ENCODE measurements around the gene MYO5A. TPM values are rescaled to one million over a fixed set of nuclear protein-coding genes. Genes with fewer than 3 reads are reported as not detected.

Gene MYO5A
- total RNA-seq, 1 experiment from 2014 or later = 29.2 TPM

- TF ChIP-seq ZNF512 (CRISPR knock-in tag; IDR thresholded peaks at IDR 0.05; ENCODE audit: borderline replicate concordance) = no peak
These were observed 134.6 kb downstream of the MYO5A start (continued) for GRCh38 chr15:52394118-52394517.

- H3K4me3 Mint-ChIP-seq = peak overlapping the region; percentile 38
- peaks cover 67% of the 10 kb centered on the region for H3K4me1 Mint-ChIP-seq
- POLR2A ChIA-PET = interaction anchor here (0.6 kb wide), 1 partner anchor 28 kb away, joined by 3 read pairs; no protein-coding TSS in a partner anchor
- peak; percentile 91 for ATAC-seq
- no peaks in the 10 kb centered on the region for H3K27me3 Mint-ChIP-seq (ENCODE audit: low read depth)
- peaks cover 8% of the 10 kb centered on the region for H3K36me3 Mint-ChIP-seq
- H3K27ac Mint-ChIP-seq = peak overlapping the region; percentile 97
- H3K9me3 Mint-ChIP-seq = no peaks in the 10 kb centered on the region
- DNase-seq (ENCODE audit: low spot score) = peak; percentile 53
- CTCF ChIA-PET = interaction anchor here (1.0 kb wide), 2 partner anchors 136 to 165 kb away, joined by 5 to 10 read pairs; no protein-coding TSS in a partner anchor
- TF ChIP-seq NR2C2 (CRISPR knock-in tag; IDR thresholded peaks at IDR 0.05) (no peak), TEAD4 (CRISPR knock-in tag; IDR thresholded peaks at IDR 0.05) (peak; percentile 49; the same call in 1 of the 2 replicates), ZNF423 (CRISPR knock-in tag; IDR thresholded peaks at IDR 0.05) (peak; percentile 90), ZSCAN18 (CRISPR knock-in tag; IDR thresholded peaks at IDR 0.05) (no peak), TEAD1 (CRISPR knock-in tag; IDR thresholded peaks at IDR 0.05) (peak; percentile 86; the same call in 1 of the 2 replicates), USF1 (CRISPR knock-in tag; IDR thresholded peaks at IDR 0.05) (peak; percentile 73), AFF4 (CRISPR knock-in tag; IDR thresholded peaks at IDR 0.05; ENCODE audit: borderline replicate concordance) (no peak), FOXK1 (CRISPR knock-in tag; IDR thresholded peaks at IDR 0.05) (peak; percentile 57)
- TF ChIP-seq, protein P1, sequence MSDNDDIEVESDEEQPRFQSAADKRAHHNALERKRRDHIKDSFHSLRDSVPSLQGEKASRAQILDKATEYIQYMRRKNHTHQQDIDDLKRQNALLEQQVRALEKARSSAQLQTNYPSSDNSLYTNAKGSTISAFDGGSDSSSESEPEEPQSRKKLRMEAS (CRISPR knock-in tag; IDR thresholded peaks at IDR 0.05) = peak; percentile 23; the same call in 1 of the 2 replicates
- TF ChIP-seq, protein P2, sequence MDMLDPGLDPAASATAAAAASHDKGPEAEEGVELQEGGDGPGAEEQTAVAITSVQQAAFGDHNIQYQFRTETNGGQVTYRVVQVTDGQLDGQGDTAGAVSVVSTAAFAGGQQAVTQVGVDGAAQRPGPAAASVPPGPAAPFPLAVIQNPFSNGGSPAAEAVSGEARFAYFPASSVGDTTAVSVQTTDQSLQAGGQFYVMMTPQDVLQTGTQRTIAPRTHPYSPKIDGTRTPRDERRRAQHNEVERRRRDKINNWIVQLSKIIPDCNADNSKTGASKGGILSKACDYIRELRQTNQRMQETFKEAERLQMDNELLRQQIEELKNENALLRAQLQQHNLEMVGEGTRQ (CRISPR knock-in tag; IDR thresholded peaks at IDR 0.05) = peak; percentile 77
These were observed 136.5 kb downstream of the MYO5A start for GRCh38 chr15:52392008-52392687.

DNA sequence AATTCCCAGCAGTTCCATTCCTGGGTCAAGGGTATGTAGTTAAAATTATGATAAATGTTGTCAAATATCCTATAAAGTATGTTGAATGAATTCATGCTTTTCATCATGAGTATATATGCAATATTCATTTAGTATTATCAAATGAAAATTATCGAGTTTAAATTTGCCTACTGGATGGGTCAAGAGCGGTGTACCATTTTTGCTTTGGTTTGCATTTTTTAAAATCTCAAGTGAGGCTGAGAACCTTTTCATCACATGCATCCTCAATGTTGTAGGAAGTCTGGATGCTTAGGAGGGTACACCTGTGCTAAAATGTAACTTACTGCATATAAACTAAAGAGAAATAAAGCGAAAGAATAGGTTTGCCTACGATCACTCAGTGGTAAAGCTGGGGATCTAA lies 137.6 kb downstream of the MYO5A start:
- POLR2A ChIA-PET = no interaction called here
- Mint-ChIP-seq H3K4me3 (no peak overlapping the region), H3K9me3 (no peaks in the 10 kb centered on the region), H3K36me3 (peaks cover 8% of the 10 kb centered on the region), H3K4me1 (peaks cover 56% of the 10 kb centered on the region), H3K27me3 (ENCODE audit: low read depth) (no peaks in the 10 kb centered on the region), H3K27ac (no peak overlapping the region)
- DNase-seq (ENCODE audit: low spot score) = no peak
- CTCF ChIA-PET = no interaction called here
- no peak for ATAC-seq
- TF ChIP-seq GRHL2 (CRISPR knock-in tag; IDR thresholded peaks at IDR 0.05; ENCODE audit: insufficient replicate concordance, severe bottlenecking) = no peak
- no peak for TF ChIP-seq NFATC4 (CRISPR knock-in tag; IDR thresholded peaks at IDR 0.05)
- TF ChIP-seq, protein P1 (CRISPR knock-in tag; IDR thresholded peaks at IDR 0.05) = no peak
- TF ChIP-seq, protein P3, sequence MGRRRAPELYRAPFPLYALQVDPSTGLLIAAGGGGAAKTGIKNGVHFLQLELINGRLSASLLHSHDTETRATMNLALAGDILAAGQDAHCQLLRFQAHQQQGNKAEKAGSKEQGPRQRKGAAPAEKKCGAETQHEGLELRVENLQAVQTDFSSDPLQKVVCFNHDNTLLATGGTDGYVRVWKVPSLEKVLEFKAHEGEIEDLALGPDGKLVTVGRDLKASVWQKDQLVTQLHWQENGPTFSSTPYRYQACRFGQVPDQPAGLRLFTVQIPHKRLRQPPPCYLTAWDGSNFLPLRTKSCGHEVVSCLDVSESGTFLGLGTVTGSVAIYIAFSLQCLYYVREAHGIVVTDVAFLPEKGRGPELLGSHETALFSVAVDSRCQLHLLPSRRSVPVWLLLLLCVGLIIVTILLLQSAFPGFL (CRISPR knock-in tag; IDR thresholded peaks at IDR 0.05; ENCODE audit: borderline replicate concordance) = no peak
- TF ChIP-seq, protein P4, sequence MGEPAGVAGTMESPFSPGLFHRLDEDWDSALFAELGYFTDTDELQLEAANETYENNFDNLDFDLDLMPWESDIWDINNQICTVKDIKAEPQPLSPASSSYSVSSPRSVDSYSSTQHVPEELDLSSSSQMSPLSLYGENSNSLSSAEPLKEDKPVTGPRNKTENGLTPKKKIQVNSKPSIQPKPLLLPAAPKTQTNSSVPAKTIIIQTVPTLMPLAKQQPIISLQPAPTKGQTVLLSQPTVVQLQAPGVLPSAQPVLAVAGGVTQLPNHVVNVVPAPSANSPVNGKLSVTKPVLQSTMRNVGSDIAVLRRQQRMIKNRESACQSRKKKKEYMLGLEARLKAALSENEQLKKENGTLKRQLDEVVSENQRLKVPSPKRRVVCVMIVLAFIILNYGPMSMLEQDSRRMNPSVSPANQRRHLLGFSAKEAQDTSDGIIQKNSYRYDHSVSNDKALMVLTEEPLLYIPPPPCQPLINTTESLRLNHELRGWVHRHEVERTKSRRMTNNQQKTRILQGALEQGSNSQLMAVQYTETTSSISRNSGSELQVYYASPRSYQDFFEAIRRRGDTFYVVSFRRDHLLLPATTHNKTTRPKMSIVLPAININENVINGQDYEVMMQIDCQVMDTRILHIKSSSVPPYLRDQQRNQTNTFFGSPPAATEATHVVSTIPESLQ (CRISPR knock-in tag; IDR thresholded peaks at IDR 0.05) = no peak
- TF ChIP-seq ATF3 (CRISPR knock-in tag; conservative IDR thresholded peaks at IDR 0.05) = no peak
- TF ChIP-seq JAZF1 (CRISPR knock-in tag; IDR thresholded peaks at IDR 0.05) = no peak
- TF ChIP-seq RORB (CRISPR knock-in tag; IDR thresholded peaks at IDR 0.05) = no peak
- TF ChIP-seq OVOL2 (CRISPR knock-in tag; IDR thresholded peaks at IDR 0.05; ENCODE audit: borderline replicate concordance) = no peak
